GM13976 (cell line): ENCODE measurements around the gene TPBGL.

Experiments used
- DNase-seq: peaks from one replicate; pipeline ENCODE4 v3.0.0; 2012; ENCODE audit warnings: low spot score
- CTCF ChIP-seq: IDR thresholded peaks from 2 replicates; pipeline ENCODE4 v1.5.1; 2012; ENCODE audit warnings: borderline replicate concordance, mild to moderate bottlenecking; ENCODE audit not compliant: insufficient read depth; ENCODE audit errors: extremely low read depth, missing control alignments, control extremely low read depth
- in situ Hi-C: fragments of 300-500 bp; cut with MboI; formaldehyde crosslinking; loops from one replicate; pipeline ENCODE4 v1.12.0; 2022; ENCODE audit warnings: low sequenced_read_pairs, mixed read lengths, inconsistent platforms; ENCODE audit not compliant: unreplicated experiment

TPBGL gene

GRCh38 chr11:75242722-75243600, 2.4 kb downstream of the TPBGL start:
- TF ChIP-seq CTCF, result no peak
- in situ Hi-C loops, result loop anchor here (10.0 kb wide), 1 partner anchor 218 kb away; no protein-coding TSS in a partner anchor
- DNase-seq, result no peak

GRCh38 chr11:75244052-75244814, 3.7 kb downstream of the TPBGL start:
- DNase-seq, result no peak
- in situ Hi-C loops, result loop anchor here (10.0 kb wide), 1 partner anchor 219 kb away; no protein-coding TSS in a partner anchor
- TF ChIP-seq CTCF, result no peak

GRCh38 chr11:75245356-75246005, 4.9 kb downstream of the TPBGL start:
- TF ChIP-seq CTCF, result no peak
- in situ Hi-C loops, result loop anchor here (10.0 kb wide), 1 partner anchor 221 kb away; no protein-coding TSS in a partner anchor
- no peak for DNase-seq

- in situ Hi-C loops, result loop anchor here (10.0 kb wide), 1 partner anchor 221 kb away; no protein-coding TSS in a partner anchor
- no peak for TF ChIP-seq CTCF
- no peak for DNase-seq
These were observed 5.6 kb downstream of the TPBGL start for GRCh38 chr11:75246006-75246670.

- DNase-seq, result no peak
- in situ Hi-C loops, result loop anchor here (10.0 kb wide), 1 partner anchor 222 kb away; no protein-coding TSS in a partner anchor
- TF ChIP-seq CTCF, result no peak
These were observed 6.2 kb downstream of the TPBGL start for GRCh38 chr11:75246671-75247350.
